Right forelimb (tissue), 1 donor: Measurements from ENCODE around the gene KRTAP4-1.
"Not testable (repeated sequence)": the region's sequence is repeated elsewhere in the genome, so short reads cannot be mapped to it uniquely, and the experiment has no call there.

Source experiments
- DNase-seq: peaks from one replicate; pipeline ENCODE4 v3.0.0-alpha.2; 2018

KRTAP4-1 gene

DNA sequence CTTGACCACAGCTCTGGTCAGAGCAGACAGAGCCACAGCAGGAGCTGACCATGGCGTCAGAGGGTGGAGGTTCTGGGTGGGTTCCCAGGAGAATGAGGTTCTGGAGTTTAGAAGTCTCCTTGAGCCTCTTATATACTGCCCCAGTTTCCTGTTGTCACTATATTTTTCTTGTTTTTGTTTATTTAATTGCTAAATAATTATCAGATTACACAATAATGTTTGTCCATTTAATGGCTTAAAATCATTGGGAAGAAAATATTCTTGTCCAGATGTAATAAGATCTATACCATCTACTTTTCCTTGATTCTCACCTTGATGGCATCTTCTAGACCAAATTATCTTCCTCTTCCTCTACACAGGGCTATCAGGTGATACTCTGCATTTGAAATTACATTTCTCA, 16.6 kb downstream of the KRTAP4-1 start, which contains the start of gene KRTAP4-3:
Gene KRTAP4-3 (minus strand): TSS at position 101 of the 400 bp plus-strand sequence. CDS start 49 bp downstream, at position 52.
- DNase-seq, result no peak

DNA sequence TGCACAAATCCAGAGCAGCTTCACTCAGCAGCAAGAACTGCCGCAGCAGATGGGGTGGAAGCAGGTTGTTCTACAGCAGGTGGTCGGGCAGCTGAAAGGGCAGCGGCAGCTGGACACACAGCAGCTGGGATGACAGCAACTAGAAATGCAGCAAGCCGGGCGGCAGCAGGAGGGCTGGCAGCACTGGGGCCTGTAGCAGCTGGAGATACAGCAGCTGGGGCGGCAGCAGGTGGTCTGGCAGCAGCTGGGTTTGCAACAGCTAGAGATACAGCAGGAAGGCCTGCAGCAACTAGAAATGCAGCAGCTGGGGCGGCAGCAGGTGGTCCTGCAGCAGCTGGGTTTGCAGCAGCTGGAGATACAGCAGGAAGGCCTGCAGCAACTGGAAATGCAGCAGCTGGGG, 17.1 kb downstream of the KRTAP4-1 start:
- no peak for DNase-seq

DNA sequence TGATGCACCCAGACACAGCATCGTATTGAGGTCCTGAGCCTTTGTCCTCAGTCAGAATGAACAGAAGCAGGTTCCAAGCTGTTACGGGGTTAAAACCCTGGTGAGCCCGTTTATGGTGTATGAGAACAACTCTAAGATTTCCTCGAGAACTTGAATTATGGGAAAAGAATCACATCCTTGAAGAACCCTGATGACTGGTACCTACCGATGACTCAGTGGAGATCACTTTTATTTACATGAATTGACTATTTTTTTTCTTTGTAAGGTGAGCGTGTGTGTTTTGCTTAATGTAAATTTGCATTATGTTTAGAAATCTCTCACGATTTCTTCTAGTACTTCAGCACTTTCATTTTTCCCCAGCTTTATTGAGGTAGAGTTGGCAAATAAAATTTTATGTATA, 20.9 kb downstream of the KRTAP4-1 start:
- DNase-seq, result no peak

DNA sequence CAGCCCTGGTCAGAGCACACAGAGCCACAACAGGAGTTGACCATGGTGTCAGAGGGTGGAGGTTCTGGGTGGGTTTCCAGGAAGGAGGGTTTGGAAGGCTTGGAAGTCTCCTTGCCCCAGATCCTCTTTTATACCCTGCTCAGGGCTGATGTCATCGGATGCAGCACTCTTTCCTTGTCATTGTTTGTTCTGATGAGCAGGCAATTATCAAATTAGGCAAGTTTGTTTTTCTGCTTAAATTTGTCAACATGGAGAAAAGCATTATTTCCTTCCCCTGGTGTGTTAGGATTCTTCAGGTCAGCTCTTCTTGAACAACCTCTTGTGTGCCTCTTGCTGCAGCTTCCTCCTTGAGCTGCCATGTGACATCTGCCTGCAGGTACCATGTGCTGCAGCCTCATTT, 24.1 kb downstream of the KRTAP4-1 start, which contains the start of gene KRTAP4-4:
Gene KRTAP4-4 (minus strand): TSS at position 101 of the 400 bp plus-strand sequence. CDS start 57 bp downstream, at position 44.
- DNase-seq, result no peak

DNA sequence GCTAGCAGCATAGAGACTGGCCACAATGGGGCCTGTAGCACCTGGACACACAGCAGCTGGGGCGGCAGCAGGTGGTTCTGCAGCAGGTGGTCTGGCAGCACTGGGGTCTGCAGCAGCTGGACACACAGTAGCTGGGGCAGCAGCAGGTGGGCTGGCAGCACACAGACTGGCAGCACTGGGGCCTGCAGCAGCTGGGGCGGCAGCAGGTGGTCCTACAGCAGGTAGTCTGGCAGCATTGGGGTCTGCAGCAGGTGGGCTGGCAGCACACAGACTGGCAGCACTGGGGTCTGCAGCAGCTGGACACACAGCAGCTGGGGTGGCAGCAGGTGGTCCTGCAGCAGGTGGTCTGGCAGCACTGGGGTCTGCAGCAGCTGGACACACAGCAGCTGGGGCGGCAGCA, 24.5 kb downstream of the KRTAP4-1 start:
- not testable (repeated sequence) for DNase-seq

DNA sequence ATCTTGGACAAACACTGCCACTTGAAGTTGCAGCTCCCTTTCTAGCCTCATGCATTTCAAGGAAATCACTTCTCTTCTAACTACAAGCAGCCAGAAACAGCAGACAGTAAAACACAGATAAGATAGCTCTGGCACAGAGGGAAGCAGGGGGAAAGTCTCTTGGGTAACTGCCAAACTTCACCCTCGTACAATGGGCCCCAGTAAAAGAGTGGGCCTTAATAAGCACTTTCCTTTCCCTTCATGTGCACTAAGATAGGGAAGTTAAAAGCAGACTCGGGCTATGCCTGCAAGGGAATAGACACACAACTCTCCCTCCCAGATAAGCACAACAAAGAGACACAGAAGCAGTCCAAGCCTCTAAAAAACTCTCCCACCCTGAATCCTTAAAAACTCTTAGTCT, 30.9 kb downstream of the KRTAP4-1 start:
- no peak for DNase-seq

DNA sequence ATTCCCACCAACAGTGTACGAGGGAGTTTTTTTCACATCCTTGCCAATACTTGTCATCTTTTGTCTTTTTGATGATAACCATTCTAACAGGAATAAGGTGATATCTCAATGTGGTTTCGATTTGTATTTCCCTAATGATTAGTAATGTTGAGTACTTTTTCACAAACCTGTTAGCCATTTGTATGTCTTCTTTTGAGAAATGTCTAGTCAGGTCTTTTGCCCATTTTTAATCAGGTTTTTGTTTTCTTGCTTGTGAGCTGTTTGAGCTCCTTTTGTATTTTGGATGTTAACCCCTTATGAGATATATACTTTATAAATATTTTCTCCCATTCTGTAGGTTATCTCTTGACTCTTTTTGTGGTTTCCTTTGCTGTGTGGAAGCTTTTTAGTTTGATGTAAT, 33.2 kb downstream of the KRTAP4-1 start:
- DNase-seq, result no peak

DNA sequence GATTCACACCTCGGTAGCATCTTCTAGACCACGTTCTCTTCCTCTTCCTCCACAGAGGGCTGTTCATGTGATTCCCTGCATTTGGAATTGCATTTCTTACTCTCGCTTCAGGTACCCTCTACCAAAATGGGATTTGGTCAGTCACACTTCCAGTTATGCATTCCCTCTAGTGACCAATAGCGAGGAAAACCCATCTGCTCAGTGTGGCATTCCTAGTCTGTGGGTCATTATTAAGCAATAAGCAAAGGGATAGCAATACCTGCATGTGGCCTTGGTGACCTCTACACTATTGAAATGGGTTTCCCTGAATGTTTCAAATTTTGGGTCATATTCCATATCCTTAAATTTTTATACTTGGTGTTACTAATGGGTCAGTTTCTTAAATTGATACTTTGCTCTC, 34.7 kb downstream of the KRTAP4-1 start:
- no peak for DNase-seq

DNA sequence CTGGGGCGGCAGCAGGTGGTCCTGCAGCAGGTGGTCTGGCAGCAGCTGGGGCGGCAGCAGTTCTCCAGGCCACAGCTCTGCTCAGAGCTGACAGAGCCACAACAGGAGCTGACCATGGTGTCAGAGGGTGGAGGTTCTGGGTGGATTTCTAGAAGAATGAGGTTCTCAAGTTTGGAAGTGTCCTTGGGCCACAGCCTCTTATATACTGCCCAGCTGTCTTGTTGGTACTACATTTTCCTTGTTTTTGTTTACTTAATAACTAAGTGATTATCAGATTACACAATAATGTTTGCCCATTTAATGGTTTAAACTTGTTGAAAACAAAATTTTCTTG, 35.1 kb downstream of the KRTAP4-1 start, which contains the start of gene KRTAP4-5:
Gene KRTAP4-5 (minus strand): TSS at position 174 of the 334 bp plus-strand sequence. CDS start 58 bp downstream, at position 116.
- DNase-seq, result no peak

DNA sequence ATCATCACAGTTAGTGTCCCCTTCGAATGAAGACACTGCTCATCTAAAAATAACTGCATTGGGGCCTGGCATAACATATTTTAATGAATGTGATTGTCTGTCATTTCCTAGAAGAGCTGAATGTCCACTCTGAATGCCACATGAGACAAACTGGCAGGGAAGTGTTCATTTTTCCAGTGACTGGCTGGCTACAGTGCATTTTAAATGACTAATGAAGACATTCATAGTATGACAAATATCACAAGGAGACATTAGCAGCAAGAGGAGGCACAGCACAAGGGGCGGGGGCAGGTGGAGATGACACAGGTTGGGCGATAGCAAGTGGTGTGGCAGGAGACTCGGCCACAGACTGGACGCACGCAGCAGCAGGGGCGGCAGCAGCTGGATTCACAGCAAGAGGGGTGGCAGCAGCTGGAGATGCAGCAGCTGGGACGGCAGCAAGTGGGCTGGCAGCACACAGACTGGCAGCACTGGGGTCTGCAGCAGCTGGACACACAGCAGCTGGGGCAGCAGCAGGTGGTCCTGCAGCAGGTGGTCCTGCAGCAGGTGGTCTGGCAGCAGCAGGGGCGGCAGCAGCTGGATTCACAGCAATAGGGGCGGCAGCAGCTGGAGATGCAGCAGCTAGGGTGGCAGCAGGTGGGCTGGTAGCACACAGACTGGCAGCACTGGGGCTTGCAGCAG, 35.6 kb downstream of the KRTAP4-1 start:
- not testable (repeated sequence) for DNase-seq

DNA sequence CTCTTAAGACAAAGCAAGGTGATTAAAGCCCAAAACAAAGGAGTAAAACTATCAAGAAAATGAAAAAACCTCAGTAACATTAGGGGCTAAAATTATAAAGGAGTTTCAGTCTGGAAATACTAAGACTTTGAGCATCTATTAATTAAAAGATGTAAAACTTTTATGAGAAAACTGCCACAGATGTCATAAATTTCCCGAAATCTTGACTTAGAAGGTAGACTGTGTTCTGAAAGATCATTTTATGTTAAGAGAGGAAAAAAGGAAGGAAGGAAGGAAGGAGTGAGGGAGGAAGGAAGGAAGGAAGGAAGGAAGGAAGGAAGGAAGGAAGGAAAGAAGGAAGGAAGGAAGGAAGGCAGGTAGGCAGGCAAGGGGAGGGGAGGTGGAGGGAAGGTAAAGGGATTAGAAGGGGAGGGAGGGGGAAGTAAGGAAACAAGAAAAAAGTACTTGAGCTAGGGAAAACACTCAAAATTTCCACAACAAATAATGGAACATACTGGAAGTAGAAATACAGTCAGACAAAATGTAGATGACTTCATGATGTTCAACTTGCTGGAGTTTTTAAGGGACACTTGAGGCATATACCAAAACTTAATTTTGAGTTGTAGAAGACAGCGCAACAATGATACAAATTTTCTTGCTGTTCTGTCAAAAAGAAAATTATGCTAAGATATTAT, 37.0 kb downstream of the KRTAP4-1 start:
- no peak for DNase-seq

DNA sequence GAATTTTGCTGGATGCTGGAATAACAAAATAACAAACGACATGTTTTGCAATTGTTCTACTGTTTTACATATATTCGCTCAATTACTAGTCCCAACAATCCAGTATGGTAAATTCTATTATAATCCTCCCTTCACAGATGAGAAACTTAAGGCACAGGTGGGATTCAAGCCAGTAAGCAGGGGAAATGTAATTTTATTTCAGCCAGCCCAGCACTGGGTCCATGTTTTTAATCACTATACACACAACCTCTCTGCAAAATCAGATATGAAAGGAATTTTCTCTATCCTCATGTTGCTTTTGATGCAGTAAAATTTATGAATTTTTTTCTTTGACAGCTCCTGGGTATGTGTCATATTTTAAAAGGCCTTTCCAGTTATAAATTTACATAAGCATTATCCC, 39.5 kb downstream of the KRTAP4-1 start:
- DNase-seq, result no peak

DNA sequence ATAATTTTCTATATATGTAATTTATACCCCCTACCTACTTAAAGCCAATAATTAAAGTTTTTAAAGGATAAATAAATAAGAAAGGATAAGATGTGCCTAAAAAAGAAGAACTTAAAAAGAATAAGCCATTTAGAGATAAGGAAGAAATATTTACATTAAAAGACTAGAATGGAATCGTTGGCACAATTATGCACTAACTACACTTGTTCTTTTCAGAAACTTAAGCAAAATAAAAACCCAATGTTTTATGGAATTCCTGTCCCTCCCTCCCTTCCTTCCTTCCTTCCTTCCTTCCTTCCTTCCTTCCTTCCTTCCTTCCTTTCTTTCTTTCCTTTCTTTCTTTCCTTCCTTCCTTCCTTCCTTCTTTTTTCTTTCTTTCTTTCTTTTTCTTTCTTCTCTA, 39.9 kb downstream of the KRTAP4-1 start:
- no peak for DNase-seq

DNA sequence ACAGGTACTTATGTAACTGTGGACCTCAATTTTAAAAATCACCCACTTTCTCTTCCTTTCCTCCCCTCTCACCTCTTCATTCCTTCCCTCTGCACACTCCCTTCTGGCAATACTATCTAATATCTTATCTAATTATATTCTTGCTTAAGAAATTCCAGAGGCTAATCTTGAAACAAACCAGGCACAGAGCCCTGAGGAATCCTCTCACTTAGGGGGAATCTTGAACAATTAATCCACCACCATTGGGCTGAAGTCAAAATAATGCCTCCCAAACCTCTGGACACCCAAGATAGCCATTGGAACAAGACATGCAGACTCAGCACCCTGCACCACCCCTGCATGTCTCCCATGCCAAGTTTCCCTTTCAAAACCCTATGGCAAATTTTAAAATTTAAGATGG, 43.4 kb downstream of the KRTAP4-1 start:
- no peak for DNase-seq

DNA sequence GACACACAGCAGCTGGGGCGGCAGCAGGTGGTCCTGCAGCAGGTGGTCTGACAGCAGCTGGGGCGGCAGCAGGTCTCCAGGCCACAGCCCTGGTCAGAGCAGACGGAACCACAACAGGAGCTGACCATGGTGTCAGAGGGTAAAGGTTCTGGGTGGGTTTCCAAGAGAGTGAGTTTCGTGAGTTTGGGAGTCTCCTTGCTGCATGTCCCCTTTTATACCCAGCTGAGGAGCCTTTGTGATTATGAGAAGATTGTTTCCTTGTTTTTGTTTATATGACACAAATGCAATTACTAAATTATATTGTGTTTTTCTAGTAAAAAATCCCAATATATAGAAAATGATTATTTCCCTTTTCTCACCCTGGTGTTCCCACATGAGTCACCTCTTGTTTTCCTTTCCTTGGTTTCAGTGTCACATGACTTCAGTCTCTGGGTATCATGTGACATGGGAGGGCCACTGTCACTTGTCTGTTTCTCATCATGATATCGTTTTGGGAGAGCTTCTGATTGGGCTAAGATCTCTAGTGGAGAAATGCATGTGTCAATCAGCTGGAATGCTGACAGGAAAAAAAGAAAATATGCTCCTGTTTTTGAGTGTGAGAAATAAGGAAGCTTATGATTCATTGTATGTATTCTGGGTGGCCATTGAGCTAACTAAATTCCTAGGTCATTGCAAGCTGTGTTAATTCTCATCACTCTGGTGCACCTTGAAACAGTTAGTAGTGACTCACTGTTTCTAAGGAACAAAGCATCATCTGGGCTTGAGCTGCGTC, 44.2 kb downstream of the KRTAP4-1 start, which contains the start of gene KRTAP4-6:
Gene KRTAP4-6 (minus strand): TSS at position 185 of the 772 bp plus-strand sequence. CDS start 57 bp downstream, at position 128.
- no peak for DNase-seq

DNA sequence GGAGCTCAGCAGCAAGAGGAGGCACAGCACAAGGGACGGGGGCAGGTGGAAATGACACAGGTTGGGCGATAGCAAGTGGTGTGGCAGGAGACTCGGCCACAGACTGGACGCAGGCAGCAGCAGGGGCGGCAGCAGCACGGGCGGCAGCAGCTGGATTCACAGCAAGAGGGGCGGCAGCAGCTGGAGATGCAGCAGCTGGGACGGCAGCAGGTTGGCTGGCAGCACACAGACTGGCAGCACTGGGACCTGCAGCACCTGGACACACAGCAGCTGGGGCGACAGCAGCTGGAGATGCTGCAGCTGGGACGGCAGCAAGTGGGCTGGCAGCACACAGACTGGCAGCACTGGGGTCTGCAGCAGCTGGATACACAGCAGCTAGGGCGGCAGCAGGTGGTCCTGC, 44.8 kb downstream of the KRTAP4-1 start:
- DNase-seq, result not testable (repeated sequence)
